Dermis microvascular lymphatic vessel endothelial cell (primary cell): ENCODE measurements around the gene HINT3. TPM values are rescaled to one million over a fixed set of nuclear protein-coding genes. Genes with fewer than 3 reads are reported as not detected.
"Not testable (repeated sequence)": the region's sequence is repeated elsewhere in the genome, so short reads cannot be mapped to it uniquely, and the experiment has no call there.

Experiments used
- DNase-seq, 2 donors: peaks; one replicate each; pipeline versions ENCODE4 v3.0.0 to v3.0.0-alpha.2; 2010; ENCODE audit warnings: low read depth in 2 of 2
- total RNA-seq: library from RNA; depleted of rRNA; stranded (reverse); fragments of >200 nt; gene quantifications from 2 replicates; pipeline ENCODE4 v1.2.1, GENCODE V29; 2014

Gene HINT3
- total RNA-seq, 1 donor from 2014 or later = 11.6 TPM

DNA sequence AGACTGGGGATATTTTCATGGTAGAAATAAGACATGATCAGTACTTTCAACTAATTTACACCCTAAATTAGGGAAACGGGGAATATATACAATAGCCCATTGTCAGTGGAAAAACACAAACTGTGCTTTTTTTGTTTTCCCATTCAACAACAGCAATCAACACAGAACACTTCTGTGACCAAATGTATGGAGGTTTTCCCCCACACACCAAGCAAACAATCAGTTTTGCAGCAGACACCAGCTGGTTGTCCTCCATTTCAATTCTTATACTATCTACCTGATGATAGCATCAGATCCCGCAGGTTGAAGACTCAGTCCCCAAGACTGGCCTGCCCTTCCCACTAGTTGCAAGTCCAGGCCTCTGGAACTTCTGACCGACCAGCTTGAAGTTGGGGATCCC is 4.5 kb downstream of the HINT3 start:
- no peak for DNase-seq

DNA sequence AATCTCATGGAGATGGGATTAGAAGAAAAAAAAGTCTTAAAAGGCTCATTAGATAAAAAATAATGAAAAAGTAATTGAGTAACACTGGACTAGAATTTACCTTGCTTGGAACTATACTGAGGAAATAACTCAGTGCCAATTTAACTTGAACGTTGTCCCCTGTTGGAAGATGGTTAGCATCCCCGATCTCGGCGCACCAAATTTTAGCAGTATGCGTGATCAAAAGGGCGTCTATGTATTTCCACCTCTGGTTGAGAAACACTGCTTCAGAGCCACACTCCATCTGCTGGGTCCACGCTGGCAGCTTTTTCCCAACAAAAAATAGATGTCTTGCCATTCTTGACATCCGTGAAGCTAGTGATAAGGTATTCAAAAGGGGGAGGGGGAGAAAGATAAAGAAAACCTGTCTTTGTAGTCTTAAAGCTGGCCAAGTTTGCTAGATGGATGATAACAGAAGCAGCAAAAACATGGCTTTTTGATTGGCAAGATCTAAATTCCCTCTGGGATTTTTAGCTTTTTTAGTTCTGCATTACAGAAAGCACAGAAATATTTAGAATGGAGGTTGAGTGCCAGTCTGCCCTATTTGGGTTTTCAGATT is 6.4 kb downstream of the HINT3 start:
- no peak for DNase-seq

DNA sequence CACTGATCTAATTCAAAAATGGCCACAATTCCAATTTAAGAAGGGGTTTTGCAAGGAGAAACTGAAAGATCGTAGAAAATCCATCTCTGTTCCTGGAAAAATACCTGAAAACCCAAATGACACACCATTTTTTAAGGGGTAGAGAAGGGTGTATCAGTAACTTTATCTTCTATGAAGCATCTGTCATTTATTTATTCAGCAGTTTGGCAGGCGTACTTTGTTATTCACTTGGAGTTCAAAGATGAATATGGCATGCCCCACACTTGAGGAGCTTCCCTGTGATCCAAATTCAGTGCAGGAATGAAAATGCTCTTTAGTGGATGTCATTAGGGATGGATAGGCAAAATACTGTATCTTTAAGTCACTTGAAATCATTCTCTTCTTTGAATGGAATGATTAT is 7.2 kb downstream of the HINT3 start:
- DNase-seq = no peak

- no peak for DNase-seq
Measured at GRCh38 chr6:125966569-125966968, 10.0 kb downstream of the HINT3 start.

DNA sequence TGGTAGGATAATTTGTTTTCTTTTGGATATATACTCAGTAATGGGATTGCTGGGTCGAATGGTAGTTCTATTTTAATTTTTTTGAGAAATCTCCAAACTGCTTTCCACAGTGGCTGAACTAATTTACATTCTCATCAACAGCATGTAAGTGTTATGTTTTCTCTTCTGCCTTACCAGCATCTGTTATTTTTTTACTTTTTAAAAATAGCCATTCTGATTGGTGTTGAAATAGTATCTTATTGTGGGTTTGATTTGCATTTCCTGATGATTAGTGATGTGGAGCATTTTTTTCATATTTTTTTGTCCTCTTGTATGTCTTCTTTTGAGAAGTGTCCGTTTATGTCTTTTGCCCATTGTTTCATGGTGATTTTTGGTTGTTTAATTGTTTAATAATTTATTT is 11.9 kb downstream of the HINT3 start:
- no peak for DNase-seq

DNA sequence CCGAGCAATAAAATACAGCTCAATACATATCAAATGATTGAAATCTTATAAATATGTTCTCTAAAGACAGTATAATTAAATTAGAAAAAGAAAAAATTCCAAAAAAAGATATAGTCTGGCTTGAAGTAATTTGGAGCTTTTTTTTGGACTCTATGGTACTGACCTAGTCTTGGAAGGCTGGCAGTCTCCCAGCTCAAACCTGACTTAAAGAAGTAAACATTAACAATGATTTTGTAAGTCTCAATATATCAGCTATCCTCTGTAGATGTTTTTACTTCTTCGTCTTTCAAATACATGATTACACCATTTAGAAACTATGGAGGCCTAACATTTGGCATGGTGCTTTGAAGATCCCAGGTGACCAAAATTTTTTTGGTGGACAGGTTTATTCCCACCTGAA is 14.2 kb downstream of the HINT3 start:
- no peak for DNase-seq

DNA sequence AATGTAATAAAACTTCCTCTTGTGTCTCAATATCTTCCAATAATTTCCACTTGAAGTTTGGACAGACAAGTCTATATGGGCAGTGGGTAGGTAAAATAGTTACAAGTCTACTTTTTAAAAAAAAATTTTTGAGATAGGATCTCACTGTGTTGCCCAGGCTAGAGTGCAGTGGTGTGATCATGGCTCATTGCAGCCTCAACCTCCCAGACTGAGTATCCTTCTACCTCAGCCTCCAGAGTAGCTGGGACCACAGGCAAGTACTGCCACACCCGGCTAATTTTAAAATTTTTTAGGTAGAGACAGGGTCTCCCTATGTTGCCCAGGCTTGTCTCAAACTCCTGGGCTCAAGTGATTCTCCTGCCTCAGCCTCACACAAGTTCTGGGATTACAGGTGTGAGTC is 15.9 kb downstream of the HINT3 start:
- DNase-seq = not testable (repeated sequence)

DNA sequence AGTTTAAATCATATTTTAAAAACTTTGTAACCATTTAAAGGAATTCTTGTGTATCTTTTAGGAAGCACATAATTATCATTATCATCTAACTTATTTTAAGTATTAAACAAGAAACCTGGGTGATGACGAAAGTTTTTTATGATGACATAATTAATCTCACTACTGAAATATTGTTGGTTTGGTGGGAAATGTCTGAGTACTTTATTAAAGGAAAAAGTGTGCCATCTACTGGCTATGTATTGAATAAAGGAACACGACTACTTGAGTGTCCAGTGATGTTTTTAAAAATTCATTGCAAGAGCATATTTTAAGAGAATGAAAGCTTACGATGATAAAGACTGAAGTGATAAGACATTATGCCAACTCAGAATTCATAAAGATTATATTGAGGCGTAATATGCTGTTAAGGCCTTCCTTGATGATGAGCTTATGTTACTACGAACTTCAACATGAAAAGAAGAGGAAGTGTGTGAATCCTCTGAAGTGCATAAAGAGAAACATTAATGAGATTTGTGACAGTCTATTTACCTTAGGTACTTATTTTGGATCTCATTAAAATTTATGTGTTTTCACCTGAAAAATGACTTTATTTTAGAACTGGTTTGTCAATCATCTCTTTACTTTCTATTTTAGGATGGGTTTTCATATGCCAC is 17.8 kb downstream of the HINT3 start:
- peak; percentile 53 to 72 for DNase-seq

GRCh38 chr6:125979101-125979500 is 22.5 kb downstream of the HINT3 start:
- DNase-seq = no peak

- no peak for DNase-seq
Measured at GRCh38 chr6:125981571-125982185, 25.1 kb downstream of the HINT3 start.

- no peak for DNase-seq
Measured at GRCh38 chr6:125983246-125983945, 26.8 kb downstream of the HINT3 start.

- no peak for DNase-seq
Measured at GRCh38 chr6:125984311-125984710, 27.7 kb downstream of the HINT3 start.

DNA sequence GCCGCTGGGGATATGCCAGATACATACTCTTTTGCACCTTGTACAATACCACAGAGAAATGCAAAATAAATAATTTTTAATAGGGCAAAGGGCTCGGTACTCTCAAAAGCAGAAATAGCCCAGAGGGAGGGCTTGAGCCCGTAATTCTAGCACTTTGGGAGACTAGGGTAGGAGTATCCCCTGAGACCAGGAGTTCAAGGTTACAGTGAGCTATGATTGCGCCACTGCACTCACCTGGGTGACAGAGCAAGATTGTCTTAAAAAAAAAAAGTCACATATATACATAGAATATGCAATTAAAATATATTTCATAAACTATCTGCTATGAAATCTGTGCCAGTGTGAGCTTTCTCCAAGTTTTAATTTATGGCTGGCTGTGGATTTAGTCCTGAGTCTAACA is 29.0 kb downstream of the HINT3 start:
- no peak for DNase-seq

DNA sequence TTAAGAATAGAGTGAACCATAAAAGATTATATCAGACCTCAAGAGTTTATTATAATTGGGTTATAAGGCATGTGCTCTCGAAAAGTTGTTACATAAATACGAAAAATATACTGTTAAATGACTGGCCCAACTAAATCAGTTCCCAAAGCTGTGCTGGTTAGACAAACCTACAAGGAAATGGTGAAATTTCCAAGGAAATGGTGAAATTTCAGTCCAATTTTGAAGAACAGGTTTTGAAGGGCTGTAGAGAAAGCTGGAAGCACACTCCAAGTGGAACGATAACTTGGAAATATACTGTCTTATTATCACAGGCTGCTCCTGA is 29.4 kb downstream of the HINT3 start:
- DNase-seq = no peak

- DNase-seq = peak; percentile 71 to 84
Measured at GRCh38 chr6:125986301-125987025, 29.9 kb downstream of the HINT3 start, which contains the start of gene TRMT11. Gene TRMT11, plus strand, starts transcription at chr6:125986540. Its CDS starts 11 bp downstream, at chr6:125986551.

GRCh38 chr6:125987026-125987617 is 30.6 kb downstream of the HINT3 start:
- peak in 1 of 2 donors; percentile 21 for DNase-seq

DNA sequence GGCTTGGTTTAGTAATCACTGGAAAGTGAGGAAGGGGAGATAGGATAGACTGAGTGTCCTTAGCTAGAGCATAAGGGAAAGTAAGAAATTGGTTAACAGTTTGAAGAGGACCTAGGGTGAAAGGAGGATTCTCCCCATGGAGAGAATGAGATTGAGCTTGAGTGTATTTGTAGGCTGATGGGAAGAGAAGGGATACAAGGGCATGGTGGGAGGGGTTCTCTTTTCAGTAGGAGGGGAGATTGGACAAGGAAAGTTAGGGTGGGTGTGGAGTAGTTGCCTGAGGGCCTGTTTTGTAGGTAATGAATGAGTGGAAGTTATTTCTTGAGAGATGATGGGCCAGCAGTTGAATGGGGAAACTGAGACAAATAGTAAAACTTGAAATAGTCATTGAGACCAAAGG is 31.7 kb downstream of the HINT3 start:
- DNase-seq = no peak

- peak; percentile 31 to 57 for DNase-seq
Measured at GRCh38 chr6:125989631-125990030, 33.1 kb downstream of the HINT3 start.

- DNase-seq = no peak
Measured at GRCh38 chr6:125991653-125992052, 35.1 kb downstream of the HINT3 start.

- no peak for DNase-seq
Measured at GRCh38 chr6:125994670-125995488, 38.3 kb downstream of the HINT3 start.
